Measurements from ENCODE around the gene CTU2.
A peak's percentile ranks its signal among the peaks of the same experiment; 100 is the strongest.
"Not testable (repeated sequence)": the region's sequence is repeated elsewhere in the genome, so short reads cannot be mapped to it uniquely, and the experiment has no call there.

The CTU2 gene

DNA sequence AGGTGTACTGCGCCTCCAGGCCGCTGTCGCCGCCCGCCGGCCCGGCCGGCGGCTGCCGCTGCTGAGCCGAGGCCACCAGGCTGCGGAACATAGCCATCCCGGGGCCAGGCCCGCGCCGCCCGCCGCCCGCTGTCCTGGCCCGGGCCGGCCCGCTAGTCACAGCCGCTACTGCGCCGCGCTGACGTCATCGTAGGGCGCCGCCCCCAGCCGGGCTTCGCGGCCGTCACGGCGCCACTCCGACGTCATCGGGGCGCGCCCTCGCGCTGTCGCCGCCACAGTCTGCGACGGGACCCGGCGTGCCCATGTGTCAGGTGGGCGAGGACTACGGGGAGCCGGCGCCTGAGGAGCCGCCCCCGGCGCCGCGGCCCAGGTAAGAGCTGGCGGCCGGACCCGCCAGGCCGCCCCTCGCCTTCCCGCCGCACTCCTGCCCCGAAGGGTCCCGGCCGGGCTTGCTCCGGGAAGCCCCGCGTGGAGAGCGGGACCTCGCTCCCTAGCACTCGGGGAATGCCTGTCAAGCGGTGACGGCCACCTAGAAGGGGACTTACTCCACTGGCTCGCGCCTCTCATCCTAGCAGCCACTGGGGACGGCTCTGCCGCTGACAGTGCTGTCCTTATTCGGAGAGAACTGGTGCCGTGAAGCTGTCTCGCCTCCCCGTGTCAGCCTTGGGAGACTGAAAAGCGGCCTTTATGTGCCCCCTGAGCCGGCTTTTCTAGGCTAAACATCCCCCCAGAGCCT is at the start of gene CTU2, which contains the start of gene RNF166:
Gene CTU2 (plus strand): TSS at position 275 of the 736 bp plus-strand sequence. CDS start 28 bp downstream, at position 303.
Gene RNF166 (minus strand): TSS at position 180 of the 736 bp plus-strand sequence. CDS start 83 bp downstream, at position 97.
- peak; percentile 90 to 91 for DNase-seq

DNA sequence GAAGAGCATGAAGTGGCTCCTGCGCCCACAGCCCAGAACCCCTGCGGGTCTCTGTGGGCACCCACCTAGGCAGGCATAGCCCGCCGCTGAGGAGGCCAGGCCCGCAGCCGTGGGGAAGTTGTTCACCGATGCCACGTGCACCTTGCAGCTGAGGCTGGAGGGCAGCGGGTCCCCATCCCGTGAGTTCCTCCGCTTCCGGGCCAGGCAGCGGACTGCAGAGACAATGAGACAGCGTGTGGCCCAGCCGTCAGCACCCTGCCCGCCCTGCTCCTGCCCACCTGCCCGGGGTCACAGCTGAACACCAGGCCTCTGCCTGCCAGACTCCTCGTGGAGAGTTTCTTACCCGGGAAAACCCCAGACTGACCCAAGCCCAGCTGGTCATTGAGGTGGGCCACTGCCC is 48.9 kb upstream of the CTU2 start:
- DNase-seq, result no peak

DNA sequence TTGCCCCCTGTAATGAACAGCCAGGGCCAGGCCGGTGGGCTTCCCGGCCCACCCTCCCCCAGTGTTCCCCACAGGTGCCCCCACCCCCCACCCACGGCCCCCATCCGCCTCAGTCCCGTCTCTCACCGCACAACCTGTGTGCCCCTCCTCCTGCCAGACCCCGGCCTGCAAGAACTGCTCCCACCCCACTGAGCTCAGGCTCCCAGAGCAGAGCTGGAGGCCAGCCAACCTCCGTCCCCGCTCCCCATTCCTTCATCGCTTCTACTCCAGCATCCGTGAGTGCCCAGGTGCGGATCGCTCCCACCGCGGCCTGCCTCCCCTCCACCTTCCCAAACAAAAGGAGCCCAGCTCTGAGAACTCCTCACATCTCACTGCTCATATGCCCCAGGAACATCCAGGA is 47.6 kb upstream of the CTU2 start:
- no peak for DNase-seq

DNA sequence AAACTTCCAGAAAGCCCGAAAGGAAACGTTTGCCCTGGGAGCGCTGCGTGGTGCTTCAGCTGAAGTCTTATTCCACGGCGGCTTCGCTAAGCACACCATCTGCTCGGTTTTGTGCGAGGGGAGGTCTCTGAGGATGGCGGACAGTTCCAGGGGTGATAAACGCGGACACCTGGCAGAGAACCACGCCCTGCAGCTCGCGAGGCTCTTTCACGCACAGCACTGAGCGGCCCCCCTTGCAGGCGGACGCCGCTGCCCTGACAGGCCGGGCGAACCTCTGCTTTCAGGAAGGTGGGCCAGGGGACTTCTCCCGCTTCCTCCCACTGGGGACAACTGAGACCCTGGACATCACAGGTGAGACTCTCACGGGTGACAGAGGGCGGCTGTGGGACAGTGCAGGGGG is 47.1 kb upstream of the CTU2 start:
- no peak for DNase-seq

DNA sequence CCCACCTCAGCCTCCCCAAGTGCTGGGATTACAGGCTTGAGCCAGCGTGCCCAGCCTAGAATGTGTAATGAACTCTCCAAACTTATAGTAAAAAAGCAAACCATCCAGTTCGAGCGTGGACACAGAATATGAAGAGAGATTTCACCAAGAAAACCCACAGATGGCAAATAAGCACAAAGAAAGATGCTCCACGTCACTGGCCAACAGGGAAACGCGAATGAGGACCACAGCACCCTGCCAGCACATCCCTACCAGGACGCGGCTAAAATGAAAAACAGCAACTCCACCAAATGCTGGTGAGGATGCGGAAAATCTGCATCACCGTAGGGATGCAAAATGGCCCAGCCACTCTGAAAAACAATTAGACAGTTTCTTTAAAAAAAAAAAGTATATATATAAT is 44.8 kb upstream of the CTU2 start:
- no peak for DNase-seq

DNA sequence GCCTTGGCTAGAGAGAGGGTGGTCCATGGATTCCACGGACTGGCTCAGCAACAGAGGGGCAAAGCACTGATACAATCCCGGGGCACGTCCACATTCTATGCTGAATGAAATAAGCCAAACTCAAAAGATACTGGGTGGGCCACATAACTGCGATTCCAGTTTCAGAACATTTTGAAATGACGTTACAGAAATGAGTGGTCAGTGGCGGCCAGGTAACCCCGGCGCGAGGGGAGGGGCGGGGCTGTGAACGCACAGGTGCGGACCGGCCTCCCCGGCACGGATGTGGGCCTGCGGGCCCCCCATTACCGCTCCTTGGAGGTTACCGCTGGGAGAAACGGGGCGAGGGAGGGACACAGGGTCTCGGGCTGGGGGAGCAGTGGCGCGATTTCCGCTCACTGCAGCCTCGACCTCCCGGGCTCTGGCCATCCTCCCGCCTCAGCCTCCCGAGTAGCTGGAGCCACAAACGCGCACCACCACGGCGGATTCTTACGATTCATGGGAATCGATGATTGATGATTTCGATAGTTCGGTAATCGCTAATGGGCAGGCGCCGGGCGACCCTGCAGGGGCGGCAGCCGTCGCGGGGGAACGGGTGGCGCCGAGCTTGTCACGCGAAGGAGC is 44.0 kb upstream of the CTU2 start:
- no peak for DNase-seq

DNA sequence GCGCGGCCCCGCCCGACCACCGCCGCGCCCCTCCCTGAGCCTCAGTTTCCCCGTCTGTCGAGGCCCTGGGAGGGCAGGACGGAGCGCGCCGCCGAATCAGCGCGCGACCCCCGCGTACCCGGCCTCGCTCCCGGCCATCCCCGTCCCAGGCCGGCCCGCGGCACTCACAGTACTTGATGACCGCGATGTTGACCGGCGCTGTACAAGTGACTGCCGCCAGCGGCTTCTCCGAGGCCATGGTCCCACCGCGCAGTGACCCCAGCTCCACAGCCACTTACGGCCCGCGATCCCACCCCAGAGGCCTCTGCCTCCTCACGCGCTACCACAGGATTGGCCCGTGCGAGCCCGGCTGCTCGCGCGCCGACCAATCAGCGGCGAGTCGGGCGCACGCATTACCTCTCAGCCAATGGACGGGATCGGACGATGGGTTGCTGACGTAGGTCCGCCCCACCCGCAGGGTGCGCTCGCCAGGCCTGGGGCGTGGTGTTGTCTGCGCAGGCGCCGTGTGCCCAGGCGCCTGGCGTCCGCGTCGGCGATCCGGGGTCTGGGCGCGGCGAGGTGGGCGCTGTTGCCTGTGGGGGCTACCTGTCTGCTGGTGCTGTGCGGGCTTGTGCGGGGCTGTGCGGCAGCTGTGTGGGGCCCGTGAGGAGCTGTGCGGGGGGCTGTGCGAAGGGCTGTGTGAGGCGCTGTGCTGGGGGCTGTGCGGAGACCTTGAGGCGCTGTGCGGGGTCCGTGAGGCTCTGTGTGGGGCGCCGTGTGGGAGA is 43.3 kb upstream of the CTU2 start, which contains the start of gene MVD:
Gene MVD (minus strand): TSS at position 249 of the 764 bp plus-strand sequence. CDS start 11 bp downstream, at position 238.
- peak; percentile 96 to 97 for DNase-seq

DNA sequence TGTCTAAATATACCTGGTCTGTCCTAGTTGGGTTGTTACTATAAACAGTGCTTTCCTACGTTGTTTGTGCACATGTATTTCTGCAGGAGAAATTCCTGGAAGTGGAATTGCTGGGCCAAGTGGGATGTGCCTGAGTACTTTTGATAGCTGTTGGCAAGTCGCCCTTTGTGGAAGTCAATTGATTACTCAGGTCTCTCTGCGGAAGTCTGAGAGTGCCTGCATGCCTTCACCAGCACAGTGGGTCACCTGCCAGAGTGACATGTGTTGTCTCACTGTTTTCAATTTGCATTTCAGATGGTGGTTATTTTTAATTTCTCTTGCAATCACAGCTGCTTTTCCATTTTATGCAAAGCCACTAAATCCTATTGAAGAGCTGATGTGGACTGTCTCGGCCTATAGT is 41.2 kb upstream of the CTU2 start:
- no peak for DNase-seq

DNA sequence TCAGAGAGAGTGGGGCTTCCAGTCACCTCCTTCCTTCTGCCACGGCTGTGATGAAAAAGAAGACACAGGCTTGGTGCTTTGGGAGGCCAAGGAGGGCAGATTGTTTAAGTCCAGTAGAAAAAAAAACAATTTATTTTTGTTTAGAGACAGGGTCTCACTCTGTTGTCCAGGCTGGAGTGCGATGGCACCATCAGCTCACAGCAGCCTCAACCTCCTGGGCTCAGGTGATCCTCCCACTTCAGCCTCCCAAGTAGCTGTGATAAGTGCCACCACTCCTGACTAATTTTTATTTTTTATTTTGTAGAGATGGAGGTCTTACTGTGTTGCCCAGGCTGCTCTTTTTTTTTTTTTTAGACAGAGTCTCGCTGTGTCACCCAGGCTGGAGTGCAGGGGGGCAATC is 40.7 kb upstream of the CTU2 start:
- no peak for DNase-seq

DNA sequence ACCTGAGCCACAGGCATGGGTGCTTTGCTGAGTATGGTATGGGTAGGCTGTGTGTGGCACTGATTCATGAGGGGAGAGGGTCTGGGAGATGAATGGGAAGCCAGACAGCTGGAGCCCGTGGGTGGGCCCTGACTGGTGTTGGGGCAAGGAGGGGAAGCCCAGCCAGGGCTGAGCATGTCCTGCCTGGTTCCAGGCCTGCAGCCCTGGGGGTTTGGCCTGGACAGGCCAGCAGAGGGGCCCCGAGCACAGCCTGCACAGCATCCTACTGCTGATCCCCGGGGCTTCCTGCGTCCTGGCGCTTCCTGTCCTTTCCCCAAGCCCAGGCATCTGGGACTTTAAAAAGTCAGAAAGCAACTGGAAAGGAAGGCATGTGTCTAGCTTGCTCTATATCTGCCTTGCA is 38.8 kb upstream of the CTU2 start:
- DNase-seq, result no peak

DNA sequence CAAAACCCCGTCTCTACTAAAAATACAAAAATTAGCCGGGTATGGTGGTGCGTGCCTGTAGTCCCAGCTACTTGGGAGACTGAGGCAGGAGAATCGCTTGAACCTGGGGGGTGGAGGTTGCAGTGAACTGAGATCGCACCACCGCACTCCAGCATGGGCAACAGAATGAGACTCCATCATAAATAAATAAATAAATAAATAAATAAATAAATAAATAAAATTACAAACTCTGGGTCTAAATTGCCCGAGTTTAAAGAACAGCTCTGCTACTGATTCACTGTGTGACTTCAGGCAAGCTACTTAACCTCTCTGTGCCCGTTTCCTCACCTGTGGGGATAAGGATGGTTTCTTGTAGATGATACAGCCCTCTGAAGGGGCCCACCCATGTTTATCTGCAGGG is 36.8 kb upstream of the CTU2 start:
- not testable (repeated sequence) for DNase-seq

DNA sequence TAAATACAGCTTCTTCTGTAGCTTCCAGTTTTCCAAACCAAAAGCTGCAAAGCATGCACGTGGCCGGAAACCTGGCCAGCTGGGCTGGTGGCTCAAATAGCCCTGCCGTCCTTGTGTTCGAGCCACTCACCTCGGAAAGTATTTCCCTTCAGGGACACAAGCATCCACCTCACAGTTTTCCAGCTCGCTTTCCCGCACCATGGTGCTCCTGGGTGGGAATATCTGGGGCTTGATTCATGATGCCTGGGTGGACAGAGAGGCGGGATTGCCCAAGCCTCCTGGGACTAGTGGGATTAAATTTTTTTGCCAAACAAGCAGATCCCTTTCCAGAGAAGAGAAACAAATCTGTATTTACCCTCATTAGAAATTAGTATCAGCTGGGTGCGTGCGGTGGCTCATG is 36.3 kb upstream of the CTU2 start:
- DNase-seq, result no peak

DNA sequence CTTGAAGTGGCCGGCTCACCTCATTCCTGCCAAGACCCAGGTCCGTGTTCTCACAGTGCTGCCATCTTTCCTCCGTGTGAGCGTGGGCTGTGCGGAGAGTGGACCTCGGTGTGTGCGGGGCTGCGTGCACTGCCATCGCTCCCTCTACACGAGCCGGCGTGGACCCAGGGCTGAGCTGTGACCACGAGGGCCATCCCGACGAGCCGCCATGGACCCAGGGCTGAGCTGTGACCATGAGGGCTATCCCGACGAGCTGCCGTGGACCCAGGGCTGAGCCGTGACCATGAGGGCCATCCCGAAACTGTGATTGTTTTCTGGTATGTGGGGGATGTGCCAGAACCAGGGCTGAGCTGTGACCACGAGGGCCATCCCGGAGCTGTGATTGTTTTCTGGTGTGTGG is 34.5 kb upstream of the CTU2 start:
- DNase-seq, result no peak

DNA sequence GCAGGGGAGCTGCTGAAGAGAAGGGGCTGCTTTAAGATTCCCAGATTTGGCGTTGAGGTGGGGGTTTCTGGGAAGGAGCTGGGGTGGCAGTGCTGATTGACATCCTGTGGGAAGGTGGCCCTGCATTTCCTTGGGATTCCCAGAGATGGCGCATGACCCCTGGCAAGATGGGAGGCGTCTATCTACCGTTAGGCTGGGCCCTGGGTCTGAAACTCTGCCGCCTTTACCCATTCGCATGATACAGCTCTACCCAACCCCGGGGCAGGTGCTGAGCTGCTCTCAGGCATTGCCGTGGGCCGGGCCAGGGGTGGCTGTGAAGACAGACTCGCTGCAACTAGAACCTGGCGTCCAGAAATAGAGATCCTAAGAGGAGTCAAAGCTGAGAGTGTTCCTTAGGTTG is 33.5 kb upstream of the CTU2 start:
- DNase-seq, result no peak

DNA sequence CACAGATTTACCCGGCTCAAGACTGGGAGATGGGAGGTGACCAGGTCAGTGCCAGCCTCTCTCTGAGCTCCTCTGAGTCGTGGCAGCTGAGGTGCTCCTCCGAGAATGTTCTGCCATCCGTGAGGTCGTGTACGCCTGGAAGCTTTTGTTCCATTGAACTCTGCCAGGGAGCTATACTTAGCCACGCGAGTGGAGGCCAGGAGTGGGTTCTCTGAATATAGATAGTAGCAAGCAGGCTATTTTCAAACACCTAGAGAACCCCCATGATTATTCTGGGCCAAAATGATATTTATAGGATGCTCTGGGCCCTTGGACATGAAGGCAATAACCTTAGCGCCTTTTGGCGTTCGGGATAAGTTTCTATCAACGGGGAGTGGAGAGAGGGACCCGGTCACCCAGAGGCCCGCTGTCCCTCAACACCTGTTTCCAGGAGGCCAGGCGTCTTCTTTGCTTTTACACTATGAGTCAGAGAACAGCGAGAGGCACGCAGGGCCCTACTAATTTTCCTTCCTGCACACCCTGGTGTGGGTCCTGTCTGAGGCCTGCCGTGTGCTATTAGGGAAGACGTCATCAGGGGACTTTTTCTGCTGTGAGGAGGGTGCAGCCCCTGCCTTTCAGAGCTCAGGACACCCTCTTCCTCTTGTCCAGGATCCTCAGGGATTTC is 32.5 kb upstream of the CTU2 start:
- no peak for DNase-seq

DNA sequence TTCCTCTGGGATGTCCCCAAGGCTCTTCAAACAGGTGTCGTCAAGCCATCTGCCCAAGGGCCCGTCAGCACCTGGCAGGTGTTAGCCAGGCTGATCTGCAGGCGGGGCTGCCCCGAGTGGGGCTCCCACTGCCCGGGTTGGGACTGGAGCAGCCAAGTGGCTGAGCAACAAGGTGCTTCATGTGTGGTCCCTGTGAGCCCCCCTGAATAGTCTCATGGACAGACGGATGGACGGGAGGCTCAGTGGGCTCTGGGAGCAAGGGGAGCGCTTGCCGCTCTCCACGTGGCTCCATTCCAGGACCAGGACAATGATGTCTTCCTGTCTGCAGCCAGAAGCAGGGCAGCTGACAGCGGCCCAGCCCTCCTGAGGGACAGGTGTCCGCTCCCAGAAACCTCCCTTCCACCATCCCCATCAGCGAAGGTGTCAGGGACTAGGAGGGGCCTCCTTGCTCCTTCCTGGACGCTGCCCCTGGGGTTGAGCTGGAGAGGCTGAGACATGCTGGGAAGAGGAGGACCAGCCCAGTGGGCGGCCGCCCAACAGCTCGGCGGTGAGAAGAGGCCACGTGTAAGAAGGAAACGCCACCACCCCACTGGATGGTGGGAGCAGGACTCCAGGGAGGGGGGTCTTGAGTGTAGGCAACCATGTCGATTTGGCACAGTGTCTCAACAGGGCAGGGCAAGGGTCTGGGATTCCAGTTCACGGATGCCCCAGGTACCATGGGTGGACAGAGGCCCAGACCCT is 29.6 kb upstream of the CTU2 start:
- no peak for DNase-seq

DNA sequence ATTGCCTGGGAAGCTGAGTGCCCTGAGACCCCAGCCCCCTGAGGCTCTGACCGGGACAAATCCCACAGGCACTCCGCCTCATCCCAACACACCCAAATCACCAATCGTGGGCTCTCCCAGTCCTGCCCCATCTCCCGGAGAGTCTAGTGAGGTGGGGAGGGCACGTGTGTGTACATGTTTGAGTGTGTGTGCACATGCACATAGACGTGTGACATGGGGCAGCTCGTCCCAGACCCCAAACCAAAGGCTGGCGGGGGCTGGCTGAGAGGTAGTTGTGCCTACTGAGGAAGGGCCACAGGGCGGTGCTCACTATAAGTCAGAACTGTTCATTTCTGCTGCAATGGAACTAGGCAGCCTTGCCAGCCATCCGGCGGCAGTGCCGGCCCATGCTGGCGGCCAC is 28.6 kb upstream of the CTU2 start:
- no peak for DNase-seq

DNA sequence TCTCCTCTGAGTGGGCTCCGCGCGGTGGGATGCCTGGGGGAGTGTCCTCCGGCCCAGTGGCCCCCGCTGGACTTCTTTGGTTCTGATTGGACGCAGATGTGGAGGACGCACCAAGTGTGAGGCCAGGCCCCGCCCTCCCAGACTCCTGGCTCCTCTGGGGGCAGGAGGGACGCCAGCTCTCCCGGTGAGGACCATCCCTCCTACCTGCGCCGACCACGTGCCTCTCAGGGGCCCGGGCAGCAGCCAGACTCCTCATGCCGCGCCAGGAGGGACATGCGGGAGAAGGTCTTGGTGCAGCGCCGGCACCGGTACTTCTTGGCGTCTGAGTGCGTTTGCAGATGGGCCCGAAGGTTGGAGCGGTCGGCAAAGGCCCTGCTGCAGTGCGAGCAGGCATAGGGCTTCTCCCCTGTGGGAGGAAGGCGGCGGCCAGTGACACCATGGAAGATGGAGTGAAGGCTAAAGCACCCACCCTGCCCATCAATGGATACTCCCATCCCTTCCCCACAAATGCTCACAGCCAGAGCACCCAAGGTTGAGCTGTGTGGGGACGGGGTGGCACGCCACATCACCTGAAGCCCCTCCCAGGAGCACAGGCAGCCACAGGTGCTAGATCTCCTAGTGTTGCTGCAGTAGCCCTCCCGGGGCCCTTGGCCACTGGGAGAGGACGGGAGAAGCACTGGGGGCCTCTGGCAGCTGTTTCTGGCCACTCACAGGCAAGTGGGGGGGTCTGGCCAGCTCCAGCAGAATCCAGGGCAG is 27.9 kb upstream of the CTU2 start:
- DNase-seq, result no peak

DNA sequence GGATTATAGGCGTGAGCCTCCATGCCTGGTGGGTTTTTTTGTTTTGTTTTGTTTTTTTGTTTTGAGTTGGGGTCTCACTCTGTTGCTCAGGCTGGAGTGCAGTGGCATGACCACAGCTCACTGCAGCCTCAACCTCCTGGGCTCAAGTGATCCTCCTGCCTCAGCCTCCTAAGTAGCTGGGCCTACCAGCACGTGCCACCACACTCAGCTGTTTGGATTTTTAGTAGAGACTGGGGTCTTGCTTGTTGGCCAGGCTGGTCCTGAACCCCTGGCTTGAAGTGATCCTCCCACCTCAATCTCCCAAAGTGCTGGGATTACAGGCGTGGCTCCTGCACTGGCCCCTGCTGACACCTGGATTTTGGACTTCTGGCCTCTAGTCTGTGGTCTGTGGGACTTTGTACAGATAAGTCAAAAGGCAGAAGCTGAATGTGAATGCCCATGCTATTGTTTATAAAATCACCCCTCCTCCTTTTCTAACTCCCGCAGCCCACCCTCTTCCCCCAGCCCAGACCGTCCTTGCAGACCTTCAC is 25.7 kb upstream of the CTU2 start:
- no peak for DNase-seq

DNA sequence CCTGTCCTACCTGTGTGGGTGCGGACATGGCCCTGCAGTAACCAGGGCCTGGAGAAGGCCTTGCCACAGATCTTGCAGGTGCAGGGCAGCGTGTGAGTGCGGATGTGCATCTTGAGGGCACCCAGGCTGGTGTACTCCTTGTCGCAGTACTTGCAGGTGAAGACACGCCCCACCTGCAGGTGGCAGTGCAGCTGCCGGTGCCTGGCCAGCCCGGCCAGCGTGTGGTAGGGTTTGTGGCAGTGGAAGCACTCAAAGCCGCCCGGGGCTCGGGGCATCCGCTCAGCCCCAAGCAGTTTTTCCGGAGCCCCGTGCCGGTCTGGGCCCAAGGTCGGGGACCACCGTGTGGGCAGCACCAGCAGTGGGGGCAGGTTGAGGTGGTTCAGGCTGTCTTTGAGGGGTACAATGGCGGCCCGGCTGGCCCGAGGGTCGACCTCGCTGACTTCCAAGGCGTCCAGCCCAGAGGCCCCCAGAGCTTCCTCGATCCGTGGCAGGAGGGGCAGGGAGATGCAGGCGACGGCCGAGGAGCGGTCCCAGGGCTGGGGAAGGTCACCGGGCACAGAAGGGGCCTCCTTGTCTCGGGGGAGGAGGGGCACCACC is 25.1 kb upstream of the CTU2 start:
- peak; percentile 58 to 63 for DNase-seq
